ENCODE results near the gene SLC40A1. TPM values are rescaled to one million over a fixed set of nuclear protein-coding genes. Genes with fewer than 3 reads are reported as not detected.

SLC40A1 gene
- total RNA-seq, 1 donor from 2014 or later = 45.2 TPM

GRCh38 chr2:189544318-189545042, 36.1 kb downstream of the SLC40A1 start:
- DNase-seq (ENCODE audit: low spot score in 2 of 2) (no peak), FAIRE-seq (no peak)

- DNase-seq (ENCODE audit: low spot score in 2 of 2) = no peak
- FAIRE-seq = no peak
These were observed 37.2 kb downstream of the SLC40A1 start for GRCh38 chr2:189543367-189543766.

GRCh38 chr2:189542145-189542882, 38.3 kb downstream of the SLC40A1 start:
- FAIRE-seq (no peak), DNase-seq (ENCODE audit: low spot score in 2 of 2) (no peak)

- FAIRE-seq (no peak), DNase-seq (ENCODE audit: low spot score in 2 of 2) (no peak)
These were observed 39.0 kb downstream of the SLC40A1 start for GRCh38 chr2:189541591-189541990.

- DNase-seq (ENCODE audit: low spot score in 2 of 2) (no peak), FAIRE-seq (no peak)
These were observed 40.0 kb downstream of the SLC40A1 start for GRCh38 chr2:189540551-189540950.

- FAIRE-seq (no peak), DNase-seq (ENCODE audit: low spot score in 2 of 2) (no peak)
These were observed 42.2 kb downstream of the SLC40A1 start for GRCh38 chr2:189538402-189538801.

- DNase-seq (ENCODE audit: low spot score in 2 of 2) = no peak
- no peak for FAIRE-seq
These were observed 43.8 kb downstream of the SLC40A1 start for GRCh38 chr2:189536830-189537229.

- DNase-seq (ENCODE audit: low spot score in 2 of 2) = no peak
- FAIRE-seq = no peak
These were observed 45.4 kb downstream of the SLC40A1 start for GRCh38 chr2:189534854-189535832.

GRCh38 chr2:189533288-189534035, 47.1 kb downstream of the SLC40A1 start:
- DNase-seq (ENCODE audit: low spot score in 2 of 2) (no peak), FAIRE-seq (no peak)

- no peak for FAIRE-seq
- DNase-seq (ENCODE audit: low spot score in 2 of 2) = no peak
These were observed 49.5 kb downstream of the SLC40A1 start for GRCh38 chr2:189530965-189531637.

GRCh38 chr2:189528617-189529016, 52.0 kb downstream of the SLC40A1 start:
- no peak for FAIRE-seq
- DNase-seq (ENCODE audit: low spot score in 2 of 2) = no peak

GRCh38 chr2:189527812-189528592, 52.6 kb downstream of the SLC40A1 start:
- DNase-seq (ENCODE audit: low spot score in 2 of 2) = no peak
- no peak for FAIRE-seq

GRCh38 chr2:189527041-189527750, 53.4 kb downstream of the SLC40A1 start:
- DNase-seq (ENCODE audit: low spot score in 2 of 2) = no peak
- no peak for FAIRE-seq

- DNase-seq (ENCODE audit: low spot score in 2 of 2) = no peak
- FAIRE-seq = no peak
These were observed 54.3 kb downstream of the SLC40A1 start for GRCh38 chr2:189526241-189526640.

- FAIRE-seq (no peak), DNase-seq (ENCODE audit: low spot score in 2 of 2) (no peak)
These were observed 55.8 kb downstream of the SLC40A1 start for GRCh38 chr2:189524746-189525145.

- DNase-seq (ENCODE audit: low spot score in 2 of 2) (no peak), FAIRE-seq (no peak)
These were observed 58.0 kb downstream of the SLC40A1 start for GRCh38 chr2:189522435-189523151.

GRCh38 chr2:189521699-189522434, 58.7 kb downstream of the SLC40A1 start:
- DNase-seq (ENCODE audit: low spot score in 2 of 2) (no peak), FAIRE-seq (no peak)
